Liver (tissue), 9 donors: ENCODE data around the gene TOPBP1. TPM values are rescaled to one million over a fixed set of nuclear protein-coding genes. Genes with fewer than 3 reads are reported as not detected.
A peak's percentile ranks its signal among the peaks of the same experiment; 100 is the strongest.

Experiments
- DNase-seq: peaks from one replicate; pipeline ENCODE4 v3.0.0-alpha.2; 2017; ENCODE audit warnings: low spot score
- H3K27ac ChIP-seq, 2 donors: one replicate each; pipeline ENCODE4 v1.7.0; 2013; ENCODE audit warnings: inconsistent platforms in 2 of 2, low read length in 2 of 2, control low read depth in 1 of 2, low read depth in 1 of 2, mild to moderate bottlenecking in 1 of 2
- H3K27me3 ChIP-seq, 4 donors: one replicate each; pipeline versions ENCODE4 v1.6.1 to v1.7.0; 2013; ENCODE audit warnings: low read length in 3 of 4, inconsistent platforms in 1 of 4, mild to moderate bottlenecking in 1 of 4, moderate library complexity in 1 of 4; ENCODE audit not compliant: control insufficient read depth in 4 of 4, insufficient read depth in 4 of 4
- H3K36me3 ChIP-seq, 4 donors: one replicate each; pipeline versions ENCODE4 v1.6.1 to v1.7.0; 2013; ENCODE audit warnings: low read length in 3 of 4, mild to moderate bottlenecking in 3 of 4, low read depth in 1 of 4, moderate library complexity in 1 of 4; ENCODE audit not compliant: control insufficient read depth in 4 of 4, insufficient read depth in 3 of 4
- H3K4me1 ChIP-seq, 4 donors: one replicate each; pipeline versions ENCODE4 v1.6.1 to v1.7.0; 2013; ENCODE audit warnings: low read length in 3 of 4, mild to moderate bottlenecking in 3 of 4, moderate library complexity in 1 of 4; ENCODE audit not compliant: control insufficient read depth in 4 of 4, insufficient read depth in 4 of 4
- H3K4me3 ChIP-seq, 3 donors: one replicate each; pipeline versions ENCODE4 v1.6.1 to v1.7.0; 2013; ENCODE audit warnings: low read length in 3 of 3, control low read depth in 1 of 3, low read depth in 1 of 3, mild to moderate bottlenecking in 1 of 3
- H3K9ac ChIP-seq, 2 donors: one replicate each; pipeline ENCODE4 v1.7.0; 2013; ENCODE audit warnings: low read length in 2 of 2, mild to moderate bottlenecking in 2 of 2, moderate library complexity in 2 of 2, control low read depth in 1 of 2, low read depth in 1 of 2
- H3K9me3 ChIP-seq, 4 donors: one replicate each; pipeline versions ENCODE4 v1.6.1 to v1.7.0; 2013; ENCODE audit warnings: low read length in 3 of 4; ENCODE audit not compliant: control insufficient read depth in 4 of 4
- CTCF ChIP-seq: fragments of 150-350 bp; IDR thresholded peaks from 2 replicates; pipeline ENCODE4 v1.5.1; 2017; ENCODE audit warnings: improper control_type of control experiment, low read depth, low read length; ENCODE audit not compliant: missing input control
- EGR1 ChIP-seq, 2 donors: IDR thresholded peaks; 2 replicates each; pipeline ENCODE4 v1.6.1; 2016 to 2018; ENCODE audit warnings: antibody characterized with exemption in 2 of 2, low read depth in 2 of 2
- FOXA1 ChIP-seq: IDR thresholded peaks from 2 replicates; pipeline ENCODE4 v1.6.1; 2016; ENCODE audit warnings: antibody characterized with exemption
- FOXA2 ChIP-seq: IDR thresholded peaks from 2 replicates; pipeline ENCODE4 v1.6.1; 2016; ENCODE audit warnings: antibody characterized with exemption
- GABPA ChIP-seq, 2 donors: IDR thresholded peaks in 1 of 2; conservative IDR thresholded peaks in 1 of 2; 2 replicates each; pipeline ENCODE4 v1.6.1; 2016; ENCODE audit warnings: antibody characterized with exemption in 2 of 2, mild to moderate bottlenecking in 1 of 2, moderate library complexity in 1 of 2
- JUND ChIP-seq, 2 donors: IDR thresholded peaks; 2 replicates each; pipeline ENCODE4 v1.6.1; 2016; ENCODE audit warnings: antibody characterized with exemption in 2 of 2
- MAX ChIP-seq: IDR thresholded peaks from 2 replicates; pipeline ENCODE4 v1.6.1; 2016; ENCODE audit warnings: antibody characterized with exemption
- NR2F2 ChIP-seq: IDR thresholded peaks from 2 replicates; pipeline ENCODE4 v1.6.1; 2016; ENCODE audit warnings: antibody characterized with exemption
- RAD21 ChIP-seq, 2 donors: IDR thresholded peaks; 2 replicates each; pipeline ENCODE4 v1.6.1; 2016; ENCODE audit warnings: antibody characterized with exemption in 2 of 2, mild to moderate bottlenecking in 2 of 2
- REST ChIP-seq: IDR thresholded peaks from 2 replicates; pipeline ENCODE4 v1.6.1; 2016; ENCODE audit warnings: antibody characterized with exemption, mild to moderate bottlenecking
- SP1 ChIP-seq: IDR thresholded peaks from 2 replicates; pipeline ENCODE4 v1.6.1; 2018; ENCODE audit warnings: antibody characterized with exemption, mild to moderate bottlenecking
- YY1 ChIP-seq: IDR thresholded peaks from 2 replicates; pipeline ENCODE4 v1.6.1; 2016; ENCODE audit warnings: antibody characterized with exemption, mild to moderate bottlenecking
- ZBTB33 ChIP-seq: IDR thresholded peaks from 2 replicates; pipeline ENCODE4 v1.6.1; 2016; ENCODE audit warnings: antibody characterized with exemption
- WGBS: extraction: QIAGEN DNeasy Blood & Tissue Kit; methylation state at CpG from one replicate; pipeline ENCODE4 v1.1.7; 2013; 5-methylcytosine and 5-hydroxymethylcytosine counted together
- polyA plus RNA-seq, 2 donors: library from polyadenylated mRNA; stranded (reverse) in 1 of 2; unstranded in 1 of 2; fragments of 200-250 nt in 1 of 2; fragments of >200 nt in 1 of 2; fragmentation: Nextera tagmentation in 1 of 2; extraction: Ambion mirVana in 1 of 2; gene quantifications; one replicate each; pipeline versions ENCODE4 v1.2.1 to v1.2.3, GENCODE V29; 2013 to 2015
- total RNA-seq, 2 donors: library from RNA; depleted of rRNA; stranded (reverse); fragments of >200 nt; gene quantifications; one replicate each; pipeline ENCODE4 v1.2.3, GENCODE V29; 2014
- TF ChIP-seq, protein P1 (sequence below): IDR thresholded peaks from 2 replicates; pipeline ENCODE4 v1.6.1; 2016; ENCODE audit warnings: antibody characterized with exemption
- donor health status: healthy.
- donor health status: healthy.
- donor health status: healthy.
- donor health status: healthy.
- donor health status: healthy.

TOPBP1 gene
- total and polyA plus RNA-seq, 4 donors = 3.3 to 22.9 (median 8.7) TPM

GRCh38 chr3:133574260-133574881 lies 87.4 kb downstream of the TOPBP1 start:
- peaks cover 4 to 12% (median 5%) of the 10 kb centered on the region in 4 donors for H3K36me3 ChIP-seq
- H3K9ac ChIP-seq = peak overlapping the region; percentile 99
- H3K9me3 ChIP-seq = no peaks in the 10 kb centered on the region
- no peaks in the 10 kb centered on the region for H3K27me3 ChIP-seq
- H3K4me3 ChIP-seq = peak overlapping the region; percentile 96 to 100 (median 97)
- TF ChIP-seq FOXA1 (no peak), RAD21 (IDR thresholded peaks at IDR 0.05) (peak; percentile 6 to 14), NR2F2 (no peak), SP1 (no peak), EGR1 (IDR thresholded peaks at IDR 0.05; ENCODE audit: low read depth in 2 of 2) (peak in 1 of 2 donors; percentile 26), YY1 (peak; percentile 25)
- H3K27ac ChIP-seq = peak overlapping the region; percentile 94 to 96
- peaks cover 5 to 27% (median 23%) of the 10 kb centered on the region in 4 donors for H3K4me1 ChIP-seq
- DNase-seq = peak; percentile 83
- WGBS = under 1% methylated on average over 54 of the region's 54 CpGs

GRCh38 chr3:133573629-133574194 lies 88.0 kb downstream of the TOPBP1 start, which contains the start of gene CDV3:
CDV3 (plus strand) TSS chr3:133573686; CDS start chr3:133574045, 359 bp downstream.
- Histone ChIP-seq H3K9ac (peak within 1 kb of the TSS; percentile 99), H3K4me3 (peak within 1 kb of the TSS; percentile 96 to 100 (median 97)), H3K9me3 (no peaks in the 10 kb centered on the region), H3K4me1 (peaks cover 5 to 24% (median 21%) of the 10 kb centered on the region in 4 donors), H3K27ac (peak within 1 kb of the TSS; percentile 94 to 96), H3K27me3 (no peaks in the 10 kb centered on the region), H3K36me3 (peaks cover 0 to 5% (median 4%) of the 10 kb centered on the region in 4 donors)
- TF ChIP-seq ZBTB33 (no peak), FOXA2 (peak; percentile 1)
- under 1% methylated on average over 81 of the region's 81 CpGs for WGBS
- DNase-seq = no peak

DNA sequence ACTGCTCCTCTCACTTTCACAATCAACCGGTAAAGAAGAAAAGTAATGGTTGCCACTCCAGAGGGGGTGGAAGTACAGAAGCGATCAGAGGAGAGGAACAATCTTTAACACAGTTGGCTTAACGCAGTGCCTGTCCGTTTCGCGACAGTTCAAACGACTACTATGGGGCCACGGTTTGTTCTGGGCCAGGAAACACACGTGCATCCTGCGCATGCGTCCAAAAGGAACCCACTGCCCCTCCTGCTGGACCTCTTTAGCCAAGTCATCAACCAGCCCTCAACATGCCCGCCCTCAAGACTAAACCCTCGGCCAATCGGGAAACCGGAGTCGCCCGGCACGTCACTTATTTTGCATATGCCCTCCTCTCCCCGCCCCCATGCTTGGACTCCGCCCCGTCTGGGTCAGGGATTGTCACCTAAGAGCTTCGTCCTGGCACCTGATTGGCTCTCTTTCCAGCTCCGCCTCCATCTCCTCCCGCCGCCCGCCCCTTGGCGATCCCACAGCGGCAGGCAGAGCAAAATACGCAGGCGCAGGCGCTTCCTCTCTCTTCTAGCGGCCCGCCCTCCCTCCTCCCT lies 88.6 kb downstream of the TOPBP1 start:
- DNase-seq = peak; percentile 100
- peak overlapping the region in 1 of 2 donors; percentile 87 for H3K9ac ChIP-seq
- H3K4me1 ChIP-seq = peaks cover 2 to 20% (median 19%) of the 10 kb centered on the region in 4 donors
- H3K27ac ChIP-seq = peak overlapping the region; percentile 83 to 94
- WGBS = under 1% methylated on average over 33 of the region's 33 CpGs
- H3K9me3 ChIP-seq = no peaks in the 10 kb centered on the region
- peaks cover 0 to 4% (median 2%) of the 10 kb centered on the region in 4 donors for H3K36me3 ChIP-seq
- H3K27me3 ChIP-seq = no peaks in the 10 kb centered on the region
- peak overlapping the region in 2 of 3 donors; percentile 36 to 97 for H3K4me3 ChIP-seq
- TF ChIP-seq YY1 = peak; percentile 77
- peak; percentile 37 for TF ChIP-seq CTCF
- peak; percentile 90 for TF ChIP-seq MAX
- peak; percentile 22 to 61 for TF ChIP-seq RAD21 (IDR thresholded peaks at IDR 0.05)
- TF ChIP-seq FOXA2 = peak; percentile 36
- TF ChIP-seq GABPA (IDR thresholded peaks at IDR 0.05 in 1 of 2, conservative IDR thresholded peaks at IDR 0.05 in 1 of 2) = no peak
- TF ChIP-seq NR2F2 = peak; percentile 35
- peak in 1 of 2 donors; percentile 80 for TF ChIP-seq JUND (IDR thresholded peaks at IDR 0.05)
- TF ChIP-seq, protein P1, sequence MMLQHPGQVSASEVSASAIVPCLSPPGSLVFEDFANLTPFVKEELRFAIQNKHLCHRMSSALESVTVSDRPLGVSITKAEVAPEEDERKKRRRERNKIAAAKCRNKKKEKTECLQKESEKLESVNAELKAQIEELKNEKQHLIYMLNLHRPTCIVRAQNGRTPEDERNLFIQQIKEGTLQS = peak; percentile 9
- peak; percentile 73 for TF ChIP-seq ZBTB33
- TF ChIP-seq REST = peak; percentile 78
